CD4-positive, alpha-beta T cell treated with Interferon alpha-2 for 1 hour (primary cell): Measurements from ENCODE around the gene CRYL1.
"Not testable (repeated sequence)": the region's sequence is repeated elsewhere in the genome, so short reads cannot be mapped to it uniquely, and the experiment has no call there.

Experiments used
- DNase-seq, 2 donors: peaks; one replicate each; pipeline ENCODE4 v3.0.0-alpha.2; 2020 to 2022

The CRYL1 gene

DNA sequence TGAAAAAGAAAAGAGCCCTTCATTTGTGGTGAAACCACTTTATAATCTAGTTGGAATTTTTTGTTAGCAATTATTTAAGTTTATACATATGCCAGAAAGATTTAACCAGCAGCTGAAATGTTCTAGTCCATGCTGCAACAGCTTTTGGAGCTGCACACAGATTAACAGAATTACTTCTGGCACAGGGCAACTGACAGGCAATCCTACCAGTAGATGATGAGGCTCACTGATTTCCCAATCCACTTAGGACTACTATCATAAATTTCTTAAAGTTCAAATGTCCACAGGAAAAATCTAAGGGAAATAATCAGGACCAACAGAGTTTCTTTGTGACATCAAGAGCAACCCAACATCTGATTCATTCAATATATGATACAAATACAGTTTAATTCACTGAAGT lies 78.8 kb downstream of the CRYL1 start:
- no peak for DNase-seq

DNA sequence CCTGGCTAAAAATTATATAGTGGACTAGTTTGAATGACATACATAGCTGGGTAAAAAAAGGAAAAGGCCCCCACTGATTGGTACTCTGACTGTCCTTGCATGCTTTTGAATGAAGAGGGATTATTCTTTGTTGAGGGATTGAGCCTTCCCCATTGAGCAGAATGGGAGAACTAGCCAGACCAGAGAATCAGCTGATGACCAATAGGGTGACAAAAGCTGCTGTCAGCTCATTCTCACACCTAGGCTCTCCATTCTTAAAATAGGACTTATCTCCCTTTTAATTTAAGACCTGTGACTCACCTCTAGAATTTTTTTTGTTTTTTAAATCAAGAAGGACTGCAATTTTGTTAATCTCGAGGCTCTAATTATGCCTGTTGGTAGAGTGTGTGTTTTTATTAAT lies 79.3 kb downstream of the CRYL1 start:
- no peak for DNase-seq

GRCh38 chr13:20442798-20443381 lies 82.8 kb downstream of the CRYL1 start:
- no peak for DNase-seq

DNA sequence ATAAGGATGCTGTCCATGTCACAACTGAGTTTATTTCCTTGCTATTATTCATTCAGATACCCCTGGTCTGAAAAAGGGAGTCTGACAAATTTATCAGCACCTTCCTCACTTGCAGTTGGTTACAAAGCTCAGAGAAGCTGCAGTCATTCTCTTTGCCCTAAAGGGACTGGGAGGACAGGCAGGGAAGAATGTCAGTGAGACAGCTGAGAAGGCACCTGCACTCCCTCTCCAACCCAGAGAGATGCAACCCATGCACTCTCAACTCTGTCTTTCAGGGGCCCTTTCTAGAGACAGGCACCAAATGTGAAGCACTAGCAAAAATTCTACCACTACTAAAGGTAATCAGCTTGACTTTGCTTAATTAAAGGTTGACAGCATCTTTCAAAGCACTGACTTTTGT lies 83.3 kb downstream of the CRYL1 start:
- DNase-seq = no peak

- no peak for DNase-seq
These were observed 83.8 kb downstream of the CRYL1 start for GRCh38 chr13:20441879-20442278.

- no peak for DNase-seq
These were observed 84.6 kb downstream of the CRYL1 start for GRCh38 chr13:20441056-20441455.

- DNase-seq = no peak
These were observed 86.4 kb downstream of the CRYL1 start for GRCh38 chr13:20439261-20439660.

- DNase-seq = no peak
These were observed 86.9 kb downstream of the CRYL1 start for GRCh38 chr13:20438801-20439200.

GRCh38 chr13:20436505-20436904 lies 89.2 kb downstream of the CRYL1 start:
- no peak for DNase-seq

- DNase-seq = no peak
These were observed 89.9 kb downstream of the CRYL1 start for GRCh38 chr13:20435616-20436368.

DNA sequence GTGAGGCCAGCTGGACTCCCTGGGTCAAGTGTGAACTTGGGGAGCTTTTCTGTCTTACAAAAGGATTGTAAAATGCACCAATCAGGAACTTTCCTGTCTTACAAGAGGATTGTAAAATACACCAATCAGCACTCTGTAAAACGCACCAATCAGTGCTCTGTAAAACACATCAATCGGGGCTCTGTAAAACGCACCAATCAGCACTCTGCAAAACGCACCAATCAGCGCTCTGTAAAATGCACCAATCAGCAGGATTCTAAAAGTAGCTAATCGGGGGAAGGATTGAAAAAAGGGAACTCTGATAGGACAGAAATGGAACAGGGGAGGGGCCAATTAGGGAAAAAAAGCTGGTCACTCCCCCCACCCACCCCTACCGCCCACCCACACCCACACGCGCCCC lies 91.4 kb downstream of the CRYL1 start:
- DNase-seq = not testable (repeated sequence)

GRCh38 chr13:20431687-20432384 lies 93.8 kb downstream of the CRYL1 start:
- no peak for DNase-seq

- DNase-seq = no peak
These were observed 94.6 kb downstream of the CRYL1 start for GRCh38 chr13:20431080-20431479.

- no peak for DNase-seq
These were observed 95.4 kb downstream of the CRYL1 start for GRCh38 chr13:20430296-20430695.

DNA sequence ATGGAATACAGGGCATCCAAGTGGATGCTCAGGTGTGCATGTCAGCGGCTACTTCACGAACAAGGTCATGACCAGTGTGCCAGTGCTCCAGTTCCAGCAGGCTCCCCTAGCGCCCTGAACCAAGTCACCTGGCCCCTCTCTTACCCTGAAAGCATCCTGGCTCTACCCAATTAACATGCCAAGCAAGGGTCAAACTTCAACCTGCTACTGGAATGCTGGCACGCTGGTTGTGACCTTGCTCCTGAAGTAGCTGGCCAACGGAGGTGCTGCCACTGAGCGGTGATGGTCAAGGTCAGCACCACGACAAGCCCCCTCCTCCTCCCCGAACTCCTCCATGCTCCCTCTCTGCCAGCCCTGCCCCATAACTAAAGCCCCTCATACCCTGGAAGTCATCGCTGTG lies 96.0 kb downstream of the CRYL1 start:
- no peak for DNase-seq

DNA sequence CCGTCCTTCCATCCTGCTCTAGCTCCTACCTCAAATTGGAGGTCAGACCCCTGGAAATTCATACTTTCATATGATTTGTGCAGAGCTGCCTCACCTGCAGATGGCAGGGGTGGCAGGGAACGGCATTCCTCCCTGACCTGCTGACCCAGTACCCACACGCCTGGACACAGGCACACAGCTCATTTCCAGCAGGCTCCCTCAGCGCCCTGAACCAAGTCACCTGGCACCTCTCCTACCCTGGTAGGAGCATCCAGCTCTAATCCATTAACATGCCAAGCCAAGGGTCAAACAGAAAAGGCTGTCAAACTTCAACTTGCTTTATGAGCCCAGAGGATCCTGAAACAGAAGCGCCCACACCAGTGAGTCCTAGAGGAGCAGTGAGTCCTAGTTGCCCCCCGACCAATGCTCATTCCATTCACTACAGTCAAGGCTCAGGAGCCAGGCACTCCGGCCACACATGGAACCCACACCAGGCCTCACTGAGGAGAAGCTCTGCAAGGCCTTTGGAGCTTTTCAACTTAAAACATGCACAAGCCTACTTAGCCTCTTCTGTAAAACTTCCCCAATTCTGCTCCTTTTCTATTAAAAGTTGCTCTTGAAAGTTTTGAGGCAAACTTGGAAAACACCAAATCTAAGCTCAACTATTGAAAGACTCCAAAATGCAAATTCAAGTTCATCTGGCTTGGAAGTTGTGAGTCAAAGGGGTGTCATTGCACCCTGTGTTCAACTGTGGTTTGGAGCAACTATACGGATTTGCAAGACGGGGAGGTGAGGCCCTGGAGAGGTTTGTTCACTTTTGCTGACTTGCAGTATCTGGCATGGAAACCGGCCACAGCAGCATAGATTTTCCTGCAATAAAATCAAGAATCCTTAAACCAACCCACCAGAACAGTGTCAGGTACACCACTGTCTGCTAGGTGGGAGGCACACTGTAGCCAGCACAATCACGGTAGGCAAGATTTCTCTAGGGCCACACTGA lies 96.7 kb downstream of the CRYL1 start:
- no peak for DNase-seq

DNA sequence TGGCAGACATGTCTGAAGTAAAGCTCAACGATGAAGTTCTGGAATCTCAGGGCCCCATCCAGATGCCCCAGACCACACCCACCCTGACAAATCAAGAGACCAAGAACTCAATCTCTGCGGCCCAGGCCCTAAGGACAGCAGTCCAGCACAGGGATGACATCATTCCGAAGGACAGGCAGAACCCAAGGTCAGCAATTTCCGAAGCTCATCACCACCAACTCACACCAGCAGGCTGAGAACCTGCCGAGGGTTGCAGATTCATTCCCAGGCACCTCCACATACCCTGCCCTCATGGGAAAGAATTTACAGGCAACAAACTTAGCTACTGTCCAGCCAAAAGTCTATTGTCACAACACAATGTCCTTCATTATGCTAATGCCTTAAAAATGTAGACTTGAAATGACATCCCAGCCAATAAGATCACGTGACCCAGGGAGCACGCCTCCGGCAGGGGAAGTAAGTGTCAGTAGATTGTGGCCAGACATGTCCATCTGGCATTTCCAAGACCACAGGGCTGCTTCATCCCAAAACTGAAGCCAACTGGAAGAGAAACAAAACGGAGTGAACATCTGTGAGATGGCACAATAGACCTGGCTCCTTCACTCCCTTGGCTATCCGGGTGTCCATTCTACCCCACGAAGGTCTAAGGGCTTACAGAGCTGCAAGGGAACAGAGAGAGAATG lies 98.8 kb downstream of the CRYL1 start:
- no peak for DNase-seq

DNA sequence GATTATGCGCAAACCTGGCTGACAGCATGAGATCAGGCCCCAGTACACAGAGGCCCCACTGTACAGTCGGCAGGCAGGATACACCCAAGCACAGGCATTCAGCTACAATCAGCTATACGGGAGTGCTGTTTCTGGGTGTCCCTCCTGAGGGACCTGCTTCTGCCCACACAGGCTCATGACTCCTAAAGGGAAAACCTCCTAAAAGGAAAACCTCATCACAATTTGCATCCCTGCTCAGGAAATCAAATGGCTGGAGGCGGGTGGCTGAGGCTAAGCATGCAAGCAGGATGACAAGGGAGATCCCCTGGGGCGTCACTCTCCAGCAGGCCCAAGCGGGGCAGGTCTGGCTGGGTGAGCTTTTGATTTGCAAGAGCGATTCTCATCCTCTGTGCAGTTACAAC lies 99.8 kb downstream of the CRYL1 start:
- no peak for DNase-seq

DNA sequence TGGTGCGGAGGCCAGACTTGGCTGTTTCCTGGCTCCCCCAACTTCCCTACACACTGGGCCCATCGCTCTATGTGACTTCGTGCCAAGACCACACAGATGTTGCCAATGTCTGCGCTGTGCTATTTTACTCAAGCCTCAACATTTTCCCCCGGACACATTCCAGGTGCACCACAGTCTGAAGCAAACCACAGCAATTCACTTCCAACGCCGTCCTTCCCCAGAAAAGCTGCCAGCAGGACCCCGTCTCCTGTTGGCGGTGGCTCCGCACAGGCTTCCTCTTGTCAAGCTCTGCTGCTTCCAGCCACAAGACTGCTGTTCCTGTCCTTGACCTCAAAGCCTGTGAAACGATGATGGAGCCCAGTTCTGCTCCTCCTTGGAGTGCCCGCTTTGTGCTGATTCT lies 100.7 kb downstream of the CRYL1 start:
- DNase-seq = no peak

DNA sequence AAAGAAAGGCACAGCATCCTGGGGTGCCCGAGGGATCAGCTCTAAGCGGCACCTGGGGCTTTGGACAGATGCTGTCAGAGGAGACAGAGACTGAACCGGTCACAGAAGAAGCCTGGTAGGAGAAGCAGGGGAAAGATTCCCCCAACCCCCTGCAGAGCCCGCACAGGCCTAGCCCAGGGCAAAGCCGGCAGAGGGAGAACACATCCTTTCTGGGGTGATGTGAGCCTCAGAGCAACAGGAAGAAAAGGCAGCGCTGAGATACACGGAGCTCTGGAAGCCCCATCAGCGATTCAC lies 101.2 kb downstream of the CRYL1 start:
- no peak for DNase-seq

GRCh38 chr13:20422362-20422761 lies 103.3 kb downstream of the CRYL1 start:
- DNase-seq = no peak

DNA sequence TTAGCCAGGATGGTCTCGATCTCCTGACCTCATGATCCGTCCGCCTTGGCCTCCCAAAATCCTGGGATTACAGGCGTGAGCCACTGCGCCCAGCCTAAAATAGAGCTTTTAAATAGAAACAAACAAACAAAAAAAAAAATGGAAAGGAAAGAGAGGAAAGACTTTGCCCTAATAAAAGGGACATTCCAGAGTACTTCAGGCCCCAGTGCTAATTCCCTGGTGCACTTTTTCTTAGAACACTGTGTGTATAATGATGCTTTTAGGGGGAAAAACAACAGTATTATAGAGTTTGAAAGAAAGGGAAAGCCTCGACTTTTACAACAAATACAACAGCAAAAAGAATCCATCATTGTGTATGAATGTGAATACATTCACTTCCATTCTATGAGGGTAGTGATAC lies 104.7 kb downstream of the CRYL1 start:
- DNase-seq = no peak

- no peak for DNase-seq
These were observed 106.7 kb downstream of the CRYL1 start for GRCh38 chr13:20418953-20419352.
